MCF 10A (cell line): ENCODE measurements around the gene ESR1. TPM values are rescaled to one million over a fixed set of nuclear protein-coding genes. Genes with fewer than 3 reads are reported as not detected.

ENCODE experiments used
- BruUV-seq: library from RNA; stranded (reverse); fragments of 400-500 nt; replicated peaks from 2 replicates; lab custom pipeline; 2021; lab: Mats Ljungman, UMichigan
- CTCF ChIA-PET: fragments of 300-600 bp; sonication (Branson Sonifier 250); formaldehyde crosslinking; extraction: SDS; loops from one replicate; lab custom pipeline; 2021; ENCODE audit warnings: antibody characterized with exemption, inconsistent platforms; lab: Yijun Ruan, JAX
- POLR2A ChIA-PET: fragments of 300-600, 350-650 bp; sonication (Branson Sonifier 250); formaldehyde crosslinking; extraction: SDS; loops from one replicate; lab custom pipeline; 2020; ENCODE audit warnings: antibody characterized with exemption, inconsistent platforms; lab: Yijun Ruan, JAX
- DNase-seq: peaks from one replicate; pipeline ENCODE4 v3.0.0-alpha.2; 2018; ENCODE audit not compliant: unreplicated experiment
- H3K27ac Mint-ChIP-seq: one replicate; pipeline ENCODE4 v1.8.0; 2022; ENCODE audit warnings: mild to moderate bottlenecking, low read depth, mixed read lengths; ENCODE audit not compliant: unreplicated experiment
- H3K27me3 Mint-ChIP-seq: one replicate; pipeline ENCODE4 v1.8.0; 2022; ENCODE audit warnings: mixed read lengths; ENCODE audit not compliant: insufficient read depth, unreplicated experiment
- H3K36me3 Mint-ChIP-seq: one replicate; pipeline ENCODE4 v1.8.0; 2022; ENCODE audit warnings: mild to moderate bottlenecking, moderate library complexity, mixed read lengths; ENCODE audit not compliant: insufficient read depth, unreplicated experiment
- H3K4me1 Mint-ChIP-seq: one replicate; pipeline ENCODE4 v1.8.0; 2022; ENCODE audit warnings: mixed read lengths; ENCODE audit not compliant: insufficient read depth, unreplicated experiment
- H3K4me3 Mint-ChIP-seq: one replicate; pipeline ENCODE4 v1.8.0; 2022; ENCODE audit warnings: mild to moderate bottlenecking, moderate library complexity, mixed read lengths; ENCODE audit not compliant: unreplicated experiment
- H3K9me3 Mint-ChIP-seq: one replicate; pipeline ENCODE4 v1.8.0; 2022; ENCODE audit warnings: mixed read lengths; ENCODE audit not compliant: unreplicated experiment
- CTCF ChIP-seq: fragments of 200-600 bp; IDR thresholded peaks from one replicate; pipeline ENCODE4 v1.8.0; 2022; ENCODE audit warnings: antibody characterized with exemption, mild to moderate bottlenecking; ENCODE audit not compliant: unreplicated experiment
- intact Hi-C: fragments of 100-400 bp; cut with micrococcal nuclease; formaldehyde crosslinking; loops from 2 replicates; pipeline ENCODE4 v1.14.1; 2022
- total RNA-seq: library from RNA; stranded (reverse); gene quantifications from 2 replicates; pipeline ENCODE4 v1.2.3, GENCODE V29; 2022

The ESR1 gene
- total RNA-seq, 1 experiment from 2014 or later = 0.05 TPM

- Mint-ChIP-seq H3K4me3 (no peak overlapping the region), H3K9me3 (no peaks in the 10 kb centered on the region), H3K27me3 (peaks cover 49% of the 10 kb centered on the region), H3K36me3 (no peaks in the 10 kb centered on the region), H3K4me1 (peaks cover 7% of the 10 kb centered on the region), H3K27ac (no peak overlapping the region)
- TF ChIP-seq CTCF = no peak
- ChIA-PET POLR2A (no interaction called here), CTCF (interaction anchor here (1.0 kb wide), 1 partner anchor 41 kb away, joined by 3 read pairs; no protein-coding TSS in a partner anchor)
- DNase-seq = no peak
- intact Hi-C loops = no loop called here
- no TSS peak for BruUV-seq
Observed at GRCh38 chr6:151806757-151807512, 547 bp upstream of the ESR1 start.

- POLR2A ChIA-PET = interaction anchor here (1.0 kb wide), 1 partner anchor 9 kb away, joined by 3 read pairs; no protein-coding TSS in a partner anchor
- TF ChIP-seq CTCF = no peak
- H3K27me3 Mint-ChIP-seq = peaks cover 54% of the 10 kb centered on the region
- CTCF ChIA-PET = no interaction called here
- H3K27ac Mint-ChIP-seq = no peak overlapping the region
- no peaks in the 10 kb centered on the region for H3K36me3 Mint-ChIP-seq
- peak overlapping the region; percentile 66 for H3K4me3 Mint-ChIP-seq
- no peaks in the 10 kb centered on the region for H3K9me3 Mint-ChIP-seq
- H3K4me1 Mint-ChIP-seq = peaks cover 7% of the 10 kb centered on the region
- intact Hi-C loops = no loop called here
- no peak for DNase-seq
- no TSS peak for BruUV-seq
Observed at GRCh38 chr6:151808371-151809241, 1.1 kb downstream of the ESR1 start.

GRCh38 chr6:151811081-151811480, 3.6 kb downstream of the ESR1 start:
- Mint-ChIP-seq H3K4me1 (no peaks in the 10 kb centered on the region), H3K27me3 (peaks cover 54% of the 10 kb centered on the region), H3K9me3 (no peaks in the 10 kb centered on the region), H3K4me3 (no peak overlapping the region), H3K27ac (no peak overlapping the region), H3K36me3 (no peaks in the 10 kb centered on the region)
- BruUV-seq = no TSS peak
- CTCF ChIA-PET = no interaction called here
- intact Hi-C loops = no loop called here
- POLR2A ChIA-PET = no interaction called here
- DNase-seq = no peak
- no peak for TF ChIP-seq CTCF

GRCh38 chr6:151813858-151814257, 6.4 kb downstream of the ESR1 start:
- intact Hi-C loops = no loop called here
- CTCF ChIA-PET = no interaction called here
- POLR2A ChIA-PET = no interaction called here
- no peak for TF ChIP-seq CTCF
- no TSS peak for BruUV-seq
- peaks cover 43% of the 10 kb centered on the region for H3K27me3 Mint-ChIP-seq
- no peak overlapping the region for H3K27ac Mint-ChIP-seq
- no peak overlapping the region for H3K4me3 Mint-ChIP-seq
- no peaks in the 10 kb centered on the region for H3K4me1 Mint-ChIP-seq
- H3K36me3 Mint-ChIP-seq = no peaks in the 10 kb centered on the region
- DNase-seq = no peak
- no peaks in the 10 kb centered on the region for H3K9me3 Mint-ChIP-seq
